ENCODE measurements around the gene RB1.

Gene RB1

DNA sequence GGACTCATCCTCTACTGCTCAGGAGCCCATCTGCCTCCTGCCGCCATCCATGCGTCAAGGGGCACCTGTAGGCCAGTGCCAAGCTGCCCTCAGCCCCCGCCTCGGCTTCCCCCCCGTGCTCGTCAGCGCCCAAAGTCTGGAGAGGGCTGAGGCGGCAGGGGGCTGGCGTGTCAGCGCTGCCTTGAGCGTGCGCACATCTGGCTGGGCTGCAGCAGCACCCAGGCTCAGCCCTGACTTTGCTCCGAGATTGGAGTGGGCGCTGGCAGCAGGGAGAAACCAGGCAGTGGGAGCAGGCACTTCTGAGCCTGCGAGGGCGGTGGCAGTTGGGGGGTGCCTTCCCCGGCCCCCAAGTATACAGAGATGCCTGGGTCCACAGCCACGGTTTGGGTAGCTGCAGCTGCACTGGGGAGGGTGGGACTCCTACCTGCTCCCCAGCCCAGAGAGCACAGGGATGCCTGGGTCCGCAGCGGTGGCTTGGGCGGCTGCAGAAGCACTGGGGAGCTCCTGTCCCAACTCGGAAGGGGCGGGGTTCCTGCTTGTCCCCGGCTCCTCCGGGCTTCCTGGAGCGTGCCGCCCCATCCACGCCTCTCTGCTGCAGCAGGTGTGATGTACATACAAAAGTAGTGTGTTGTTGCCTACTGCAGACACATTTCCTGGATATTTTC is 154.2 kb downstream of the RB1 start:
- no peak for DNase-seq

DNA sequence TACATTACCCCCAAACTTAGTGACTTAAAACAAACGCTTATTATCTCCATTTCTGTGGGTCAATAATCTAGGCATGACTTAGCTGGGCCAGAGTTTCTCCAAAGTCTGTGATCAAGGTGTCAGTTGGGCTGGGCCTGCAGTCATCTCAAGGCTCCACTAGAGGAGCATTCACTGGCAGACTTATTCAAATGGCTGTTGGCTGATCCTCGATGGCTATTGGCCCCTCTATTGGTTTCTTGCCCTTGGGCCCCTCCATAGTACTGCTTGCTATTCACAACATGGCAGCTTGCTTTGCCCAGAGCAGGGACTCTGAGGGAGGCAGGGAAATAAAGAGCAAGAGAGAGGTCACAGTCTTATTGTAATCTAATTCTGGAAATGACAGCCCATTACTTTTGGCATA is 171.7 kb downstream of the RB1 start:
- DNase-seq: no peak

DNA sequence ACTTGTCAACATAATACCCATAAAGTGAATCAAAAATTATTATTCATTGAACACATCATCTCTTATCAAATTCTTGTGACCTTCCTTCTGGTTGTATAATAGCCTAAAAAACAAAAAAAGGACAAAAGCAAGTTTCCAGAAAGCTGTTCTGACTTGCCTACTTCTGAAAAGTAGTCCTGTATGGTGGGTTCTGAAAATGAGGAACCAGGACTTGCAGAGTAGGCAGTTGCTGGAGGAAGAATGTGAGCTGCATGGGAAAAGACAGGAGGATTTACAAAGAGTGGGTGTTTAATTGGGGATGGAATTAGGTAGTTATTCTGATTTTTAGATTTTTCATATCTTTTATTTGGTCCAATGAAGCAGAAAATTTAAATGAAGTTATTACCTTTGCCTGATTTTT is 172.7 kb downstream of the RB1 start:
- DNase-seq: no peak

DNA sequence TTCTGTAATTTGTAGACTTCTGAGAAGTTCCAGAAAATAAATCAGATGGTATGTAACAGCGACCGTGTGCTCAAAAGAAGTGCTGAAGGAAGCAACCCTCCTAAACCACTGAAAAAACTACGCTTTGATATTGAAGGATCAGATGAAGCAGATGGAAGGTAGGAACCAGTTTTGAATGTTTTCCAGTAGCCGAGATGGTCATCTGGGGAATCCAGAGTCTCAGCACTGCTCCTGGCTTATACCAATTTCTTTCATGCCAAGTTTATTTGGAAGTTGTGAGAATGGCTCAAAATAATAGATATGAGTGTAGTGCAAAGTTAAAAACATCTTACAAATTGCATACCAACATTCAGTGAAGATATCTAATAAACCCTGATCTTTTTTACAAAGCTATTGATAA is 173.1 kb downstream of the RB1 start:
- DNase-seq: no peak

DNA sequence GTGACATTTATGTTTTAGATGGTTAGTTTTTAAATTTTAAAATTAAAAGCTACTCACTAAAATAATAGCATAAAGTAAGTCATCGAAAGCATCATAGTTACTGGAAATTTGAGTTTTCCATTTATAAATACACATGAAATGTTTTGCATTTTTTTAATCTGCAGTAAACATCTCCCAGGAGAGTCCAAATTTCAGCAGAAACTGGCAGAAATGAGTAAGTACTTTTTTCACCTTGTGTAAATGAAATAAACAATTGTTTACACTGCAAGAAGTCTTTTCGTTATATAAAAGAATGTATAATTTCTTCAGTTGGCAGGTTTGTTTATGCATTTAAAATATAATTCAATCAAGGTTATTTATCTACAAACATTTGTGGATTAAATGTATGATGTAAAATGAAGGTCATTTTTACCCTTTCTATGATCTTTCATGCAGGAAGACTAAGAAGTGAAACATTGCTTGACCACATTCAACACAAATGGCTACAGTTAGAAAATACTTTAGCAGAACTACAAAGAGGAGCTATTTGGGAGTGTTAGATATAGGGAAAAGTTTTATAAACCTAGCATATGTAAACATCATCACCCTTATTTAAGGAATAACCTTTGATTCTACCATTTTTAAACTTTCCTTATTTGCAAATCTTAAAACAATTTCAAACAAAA is 173.8 kb downstream of the RB1 start:
- DNase-seq: no peak

DNA sequence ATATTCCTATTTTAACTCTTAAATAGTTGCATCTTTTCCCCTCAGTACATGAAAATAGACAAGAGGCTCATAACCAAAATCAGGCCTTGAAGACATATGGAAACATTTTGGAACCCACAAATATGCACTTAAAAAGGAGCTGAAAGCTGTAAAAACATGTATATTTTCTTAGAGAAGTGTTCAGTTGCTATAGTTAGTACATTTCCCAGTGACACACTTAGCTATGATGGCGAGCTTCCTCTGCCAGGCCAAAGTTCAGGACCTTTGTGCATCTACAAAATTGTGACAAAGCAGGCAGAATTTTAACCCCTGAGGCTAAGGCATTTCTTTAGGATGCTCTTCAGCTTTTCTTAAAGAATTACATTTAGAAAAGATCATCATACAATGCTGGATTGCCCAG is 174.8 kb downstream of the RB1 start:
- no peak for DNase-seq

DNA sequence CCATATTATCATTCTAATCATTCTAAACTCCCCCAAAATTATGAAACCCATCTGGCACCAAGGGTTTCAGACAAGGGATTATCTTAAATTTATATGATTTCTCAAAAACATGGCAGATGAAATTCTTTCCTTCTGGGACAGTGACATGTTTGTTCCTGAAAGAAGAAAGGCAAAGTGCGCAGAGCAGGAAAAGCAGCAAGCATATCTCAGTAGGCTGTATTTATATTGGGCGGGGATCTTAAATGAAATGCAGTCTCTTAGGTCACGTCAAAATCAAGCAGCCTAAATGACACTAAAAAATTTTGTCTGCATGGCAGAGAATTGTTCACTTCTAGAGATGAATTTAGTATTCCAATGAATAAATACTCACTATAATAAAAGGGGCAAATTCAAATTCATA is 180.0 kb downstream of the RB1 start:
- no peak for DNase-seq

DNA sequence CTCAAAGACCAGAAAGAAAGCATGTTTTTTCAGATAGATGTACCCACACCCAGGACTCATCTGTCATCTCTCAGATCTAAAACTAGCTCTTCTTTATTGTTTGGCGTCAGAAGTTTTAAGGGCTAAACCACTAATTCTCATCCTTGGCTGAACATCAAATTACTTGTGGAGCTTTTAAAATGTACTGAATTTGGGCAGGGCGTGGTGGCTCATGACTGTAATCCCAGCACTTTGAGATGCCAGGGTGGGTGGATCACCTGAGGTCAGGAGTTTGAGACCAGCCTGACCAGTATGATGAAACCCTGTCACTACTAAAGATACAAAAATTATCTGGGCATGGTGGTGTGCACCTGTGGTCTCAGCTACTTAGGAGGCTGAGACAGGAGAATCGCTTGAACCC is 181.9 kb downstream of the RB1 start:
- DNase-seq: no peak

DNA sequence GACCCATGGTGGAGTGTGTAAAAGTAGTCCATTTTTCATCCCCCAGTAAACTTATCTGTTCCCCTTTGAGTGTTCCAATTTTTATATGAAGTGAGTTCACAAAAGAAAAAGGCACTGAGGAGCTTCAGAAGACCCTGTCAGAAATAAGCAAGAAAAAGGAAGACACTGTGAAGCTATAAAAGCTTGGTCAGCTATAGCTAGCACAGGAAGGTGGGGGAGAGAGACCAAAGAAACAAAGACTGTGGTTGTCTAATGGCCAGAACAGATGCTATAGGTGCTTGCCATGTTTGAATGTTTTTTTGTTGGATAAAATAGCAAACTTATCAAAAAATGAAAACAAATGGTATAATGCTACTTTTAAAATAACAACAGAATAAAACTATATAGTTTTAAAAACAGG is 182.8 kb downstream of the RB1 start:
- no peak for DNase-seq

DNA sequence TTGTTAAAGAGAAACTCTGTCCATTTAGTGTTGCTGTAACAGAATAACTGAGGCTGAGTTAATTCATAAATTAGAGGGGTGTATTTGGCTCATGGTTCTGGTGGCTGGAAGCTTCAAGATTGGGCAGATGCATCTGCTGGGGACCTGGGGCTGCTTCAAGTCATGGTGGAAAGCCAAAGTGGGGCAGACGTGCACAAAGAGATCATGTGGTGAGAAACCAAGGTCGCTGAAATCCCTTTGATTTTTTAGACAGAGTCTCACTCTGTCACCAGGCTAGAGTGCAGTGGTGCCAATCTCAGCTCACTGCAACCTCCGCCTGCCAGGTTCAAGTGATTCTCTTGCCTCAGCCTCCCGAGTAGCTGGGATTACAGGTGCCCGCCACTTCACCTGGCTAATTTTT is 183.3 kb downstream of the RB1 start:
- no peak for DNase-seq

DNA sequence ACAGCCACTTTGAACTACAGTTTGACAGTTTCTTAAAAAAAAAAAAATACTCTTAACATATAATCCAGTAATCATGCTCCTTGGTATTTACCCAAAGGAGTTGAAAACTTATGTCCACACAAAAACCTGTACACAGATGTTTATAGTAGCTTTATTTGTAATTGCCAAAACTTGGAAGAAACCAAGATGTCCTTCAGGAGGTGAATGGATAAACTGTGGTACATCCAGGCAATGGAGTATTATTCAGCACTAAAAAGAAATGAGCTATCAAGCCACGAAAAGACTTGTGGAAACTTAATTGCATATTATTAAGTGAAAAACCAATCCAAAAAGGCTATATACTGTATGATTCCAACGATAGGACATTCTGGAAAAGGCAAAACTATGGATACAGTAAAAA is 184.4 kb downstream of the RB1 start:
- no peak for DNase-seq

DNA sequence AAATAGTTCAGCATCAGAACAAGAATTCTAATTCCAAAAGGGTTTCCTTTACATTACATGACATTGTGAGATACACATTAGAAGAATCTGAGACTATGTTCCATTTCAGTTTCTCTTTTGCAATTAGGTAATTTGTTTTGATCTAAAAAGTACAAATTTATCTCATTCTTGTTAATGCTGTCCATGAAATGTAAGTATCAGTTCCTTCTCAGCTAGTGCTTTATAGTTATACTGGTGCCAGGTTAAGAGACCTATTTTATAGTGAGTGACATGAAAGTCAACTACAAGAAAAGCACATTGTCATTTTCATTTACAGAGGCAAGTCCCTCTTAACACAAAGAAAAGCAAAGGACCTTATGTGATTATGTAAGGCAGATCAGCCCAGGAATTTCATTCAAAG is 185.4 kb downstream of the RB1 start:
- DNase-seq: no peak

DNA sequence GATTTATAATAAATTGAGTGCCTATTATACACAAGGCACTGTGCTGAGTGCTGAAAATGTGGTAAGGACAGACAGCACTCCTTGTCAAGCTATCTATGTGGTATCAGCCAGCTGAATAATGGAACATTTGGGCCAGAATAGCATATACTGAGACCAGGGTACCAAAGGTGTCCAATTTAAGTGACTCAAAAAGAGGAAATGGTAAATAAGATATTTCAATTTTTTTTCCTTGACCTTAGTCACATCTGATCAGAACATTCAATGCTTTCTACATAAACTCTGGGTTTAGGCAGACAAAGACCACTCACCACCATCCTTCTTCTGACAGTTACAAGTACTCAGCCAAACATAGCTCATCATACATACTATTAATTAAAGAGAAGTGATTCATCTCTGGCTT is 186.1 kb downstream of the RB1 start:
- no peak for DNase-seq

DNA sequence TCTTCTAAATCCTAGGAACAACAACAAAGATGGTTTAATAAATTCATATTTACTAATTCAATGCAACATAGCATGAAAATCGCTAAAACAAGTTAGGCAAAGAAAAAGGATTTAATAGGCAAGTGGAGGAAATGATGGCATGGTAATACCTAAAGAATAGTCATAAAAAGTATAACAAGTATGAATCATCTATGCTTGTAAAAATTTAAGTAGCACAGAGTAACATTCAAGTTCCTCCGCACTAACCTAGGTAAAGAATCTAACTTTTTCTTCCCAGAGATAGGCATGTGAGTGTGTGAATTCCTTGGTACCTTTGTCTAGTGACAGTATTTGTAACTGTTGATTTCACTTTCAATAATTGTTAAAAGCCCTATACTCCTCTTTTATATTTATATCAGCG is 186.7 kb downstream of the RB1 start:
- DNase-seq: no peak

DNA sequence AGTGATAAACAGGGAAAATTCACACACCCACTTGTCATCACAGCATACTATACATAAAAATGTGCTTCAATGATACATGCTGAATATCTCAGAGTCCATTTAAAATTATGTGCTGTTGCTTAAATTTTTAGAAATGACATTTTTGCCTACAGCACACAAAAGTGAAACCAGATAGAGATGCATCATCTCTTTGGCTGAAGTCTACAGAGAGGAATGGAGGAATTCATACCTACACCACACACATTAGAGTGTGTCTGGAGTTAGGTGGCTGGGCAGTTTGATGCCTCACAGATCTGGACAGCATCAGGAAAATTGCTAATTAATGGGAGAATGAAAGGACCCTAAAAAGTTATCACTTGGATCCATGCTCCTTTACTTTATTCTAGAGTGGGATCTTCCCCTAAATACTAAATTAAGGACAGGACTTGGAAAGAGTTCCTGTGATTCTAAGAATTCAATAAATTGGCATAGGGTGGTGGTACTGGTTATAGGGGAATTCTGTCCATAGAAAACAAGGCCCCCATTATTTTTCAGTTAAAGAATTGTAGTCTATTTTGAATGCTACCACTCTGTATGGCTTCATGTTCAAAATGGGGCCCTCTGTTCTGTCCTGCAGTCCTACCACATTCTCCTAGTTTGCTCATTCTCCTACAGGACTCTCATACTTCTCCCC is 188.0 kb downstream of the RB1 start:
- DNase-seq: no peak

DNA sequence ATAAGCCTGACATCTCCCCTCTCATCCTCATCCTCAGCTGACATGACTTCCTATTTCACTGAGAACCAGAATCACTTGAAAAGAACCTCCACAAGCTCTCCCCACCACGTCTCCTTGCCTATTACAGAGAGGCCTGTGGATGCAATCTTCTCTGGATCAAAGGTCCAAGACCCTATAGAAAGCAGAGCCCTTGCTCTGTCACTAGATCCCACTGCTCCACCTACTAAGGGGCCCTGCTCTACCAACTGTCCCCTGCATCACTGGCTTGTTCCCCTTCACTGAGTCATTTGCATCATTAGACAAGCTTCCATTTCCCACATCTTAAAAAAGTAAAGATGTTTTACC is 188.5 kb downstream of the RB1 start:
- no peak for DNase-seq

DNA sequence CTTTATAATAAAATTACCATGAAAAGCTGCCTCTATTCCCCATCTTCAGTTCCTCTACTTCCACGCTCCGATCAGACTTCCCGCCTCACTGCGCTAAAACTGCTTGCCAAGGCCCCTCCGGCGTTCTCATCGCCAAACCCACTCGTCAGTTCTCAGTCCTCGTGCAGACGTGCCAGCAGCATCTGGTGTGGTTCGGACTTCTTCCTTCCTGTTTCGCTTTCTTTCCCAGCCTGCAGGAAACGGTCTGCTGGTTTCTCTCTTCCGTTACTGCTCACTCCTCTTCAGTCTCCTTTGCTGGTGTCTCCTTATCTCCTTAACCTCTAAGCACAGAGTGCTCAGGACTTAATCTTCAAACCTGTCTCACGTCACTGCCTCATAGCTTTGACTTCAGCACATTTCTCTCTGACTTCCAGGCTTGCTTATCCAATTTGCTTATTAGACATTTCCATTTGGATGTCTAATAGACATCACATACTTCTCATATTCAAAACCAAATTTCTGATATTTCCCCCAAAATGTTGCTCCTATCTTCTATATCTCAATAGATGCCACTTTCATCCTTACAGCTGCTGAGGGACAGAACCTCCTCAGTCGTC is 189.0 kb downstream of the RB1 start:
- no peak for DNase-seq

DNA sequence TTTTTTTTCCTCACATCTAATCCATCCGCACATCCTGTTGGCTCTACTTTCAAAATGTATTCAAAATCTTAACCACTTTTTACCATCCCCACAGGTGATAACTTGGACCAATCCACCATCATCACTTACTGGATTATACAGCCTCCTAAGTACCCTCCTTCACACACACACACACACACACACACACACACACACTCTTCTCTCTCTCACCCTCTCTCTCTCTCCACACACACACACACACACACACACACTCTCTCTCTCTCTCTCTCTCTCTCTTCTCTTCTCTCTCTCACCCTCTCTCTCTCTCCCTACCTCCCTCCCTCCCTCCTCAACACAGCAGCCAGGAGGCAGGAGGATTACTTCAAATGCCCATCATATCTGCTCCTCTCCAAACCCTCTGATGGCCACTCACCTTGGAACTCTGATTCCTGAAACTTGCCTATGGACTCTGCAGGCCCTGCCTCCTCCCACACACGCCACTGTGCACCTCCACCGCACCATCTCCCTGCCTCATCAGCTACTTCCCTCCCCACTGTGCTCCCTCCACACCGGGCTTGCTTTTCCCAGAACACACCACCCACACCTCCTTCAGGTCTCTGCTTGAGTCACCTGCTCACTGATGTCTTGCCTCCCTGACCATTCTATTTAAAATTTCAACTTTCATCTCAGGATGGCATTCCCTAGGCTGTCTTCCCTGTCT is 189.7 kb downstream of the RB1 start:
- no peak for DNase-seq

DNA sequence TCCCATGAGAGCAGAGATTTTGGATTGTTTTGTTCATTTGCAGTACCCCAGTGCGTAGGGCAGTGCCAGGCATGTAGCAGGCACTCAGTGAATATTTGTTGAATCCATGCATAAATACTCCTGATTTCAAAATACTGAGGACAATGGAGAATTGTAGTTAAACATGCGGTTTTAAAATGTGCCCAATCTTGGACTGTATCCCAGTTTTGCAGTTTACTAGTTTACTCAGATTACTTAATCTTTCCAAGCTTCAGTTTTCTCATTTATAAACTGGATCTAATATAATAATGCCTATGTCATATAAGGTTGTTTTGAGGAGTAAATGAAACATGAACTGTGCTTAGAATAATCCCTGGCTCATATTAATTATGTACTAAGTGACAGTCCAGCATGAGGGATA is 190.3 kb downstream of the RB1 start:
- no peak for DNase-seq

DNA sequence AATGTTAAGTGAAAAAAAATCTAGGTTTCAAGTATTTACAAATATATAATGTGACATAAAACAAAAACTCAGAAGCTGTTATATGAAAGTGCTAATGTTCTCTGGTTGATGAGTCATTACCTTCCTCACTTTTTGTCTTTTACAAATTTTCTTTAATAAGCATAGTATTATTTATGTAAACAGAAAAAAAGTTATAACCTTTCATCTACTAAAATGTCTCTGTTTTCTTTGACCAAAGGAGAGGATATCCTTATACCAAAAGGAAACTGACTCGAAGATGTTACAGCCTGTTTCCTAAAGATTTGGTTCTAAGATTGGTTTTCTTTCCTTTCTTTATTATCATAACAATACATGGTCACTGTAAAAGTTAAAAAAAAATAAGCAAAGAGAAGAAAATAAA is 191.3 kb downstream of the RB1 start:
- DNase-seq: no peak

DNA sequence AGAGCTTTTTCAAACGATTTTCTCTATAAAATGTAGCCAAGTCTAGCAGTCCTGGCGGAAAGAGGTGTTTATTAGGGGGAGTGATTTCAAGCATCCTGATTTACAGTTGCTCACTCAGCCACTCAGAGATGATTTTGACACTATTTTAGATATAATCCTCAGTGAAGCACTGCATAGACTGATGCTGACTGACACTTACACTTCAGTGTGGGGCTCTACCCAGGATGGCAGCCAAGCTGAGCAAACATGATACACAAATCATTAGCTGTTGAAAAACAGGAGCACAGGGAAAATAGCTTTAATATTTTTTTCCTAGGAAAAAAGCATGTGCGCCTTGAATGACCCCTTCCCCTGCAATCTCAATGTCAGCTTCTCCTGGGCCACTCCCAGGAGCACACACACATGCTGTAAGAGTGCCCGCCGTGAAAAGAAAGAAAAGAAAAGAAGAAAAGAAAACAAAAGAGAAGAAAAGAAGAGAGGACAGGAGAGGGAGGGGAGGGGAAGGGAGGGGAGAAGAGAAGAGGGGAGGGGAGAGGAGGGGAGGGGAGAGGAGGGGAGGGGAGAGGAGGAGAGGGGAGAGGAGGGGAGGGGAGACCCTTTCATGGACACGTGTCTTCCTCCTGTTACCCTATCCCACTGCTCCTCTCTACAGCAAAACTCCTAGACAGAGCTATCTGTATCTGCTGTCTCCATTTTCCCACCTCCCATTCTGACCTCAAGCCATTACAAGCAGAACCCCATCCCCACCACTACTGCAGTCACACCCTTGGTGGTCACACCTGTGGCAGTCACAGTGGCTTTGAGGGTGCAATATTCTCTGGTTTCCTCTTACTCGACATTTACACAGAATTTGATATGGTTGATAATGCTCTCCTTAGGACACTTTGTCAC is 193.0 kb downstream of the RB1 start:
- DNase-seq: no peak

DNA sequence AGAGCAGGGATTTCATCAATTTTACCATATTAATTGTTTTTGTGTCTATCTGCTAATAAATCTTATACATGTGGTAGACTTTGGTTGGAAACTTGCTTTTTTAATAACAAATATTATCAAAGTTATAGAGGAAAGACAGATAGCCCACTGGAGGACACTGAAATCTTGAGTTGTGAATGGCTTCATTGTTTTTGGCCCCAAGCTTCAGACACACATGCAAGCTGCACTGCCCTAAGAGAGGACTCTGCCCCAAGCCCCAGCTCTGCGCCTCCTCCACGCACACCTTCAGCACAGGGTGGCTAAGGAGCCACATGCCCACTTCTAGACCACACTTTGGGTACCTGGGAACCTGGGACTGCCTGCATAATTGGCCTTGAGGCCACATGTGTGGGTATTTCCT is 194.1 kb downstream of the RB1 start:
- no peak for DNase-seq

All from NCI-H510A treated with DMSO at 0.1 percent for 48 hours (cell line).